Stomach (tissue), 9 donors: ENCODE measurements around the gene YJU2. TPM values are rescaled to one million over a fixed set of nuclear protein-coding genes. Genes with fewer than 3 reads are reported as not detected.

Experiments used
- DNase-seq, 2 donors: peaks; one replicate each; pipeline versions ENCODE4 v3.0.0 to v3.0.0-alpha.2; 2013 to 2019
- H3K27ac ChIP-seq, 5 donors: fragments of 200-600 bp in 4 of 5; sonication (generic) in 4 of 5; one replicate each; pipeline ENCODE4 v1.5.1; 2013 to 2019; ENCODE audit warnings: mild to moderate bottlenecking in 1 of 5, moderate library complexity in 1 of 5
- H3K27me3 ChIP-seq, 3 donors: fragments of 200-600 bp; sonication (generic); one replicate each; pipeline ENCODE4 v1.5.1; 2017 to 2019; ENCODE audit warnings: mixed run types in 1 of 3
- H3K36me3 ChIP-seq, 4 donors: fragments of 200-600 bp; sonication (generic); 1 replicate in 3 of 4; 2 replicates in 1 of 4; pipeline ENCODE4 v1.5.1; 2016 to 2019
- H3K4me1 ChIP-seq, 4 donors: fragments of 200-600 bp; sonication (generic); one replicate each; pipeline ENCODE4 v1.5.1; 2016 to 2019
- H3K4me3 ChIP-seq, 4 donors: fragments of 200-600 bp; sonication (generic) in 3 of 4; one replicate each; pipeline ENCODE4 v1.5.1; 2016 to 2019; ENCODE audit warnings: mild to moderate bottlenecking in 1 of 4
- H3K9me3 ChIP-seq, 4 donors: fragments of 200-600 bp; sonication (generic); one replicate each; pipeline ENCODE4 v1.5.1; 2016 to 2019
- EP300 ChIP-seq: sonication (generic); formaldehyde crosslinking; IDR thresholded peaks from one replicate; pipeline ENCODE4 v1.6.1; 2017; ENCODE audit warnings: antibody characterized with exemption
- POLR2A ChIP-seq, 4 donors: fragments of 450-650 bp; IDR thresholded peaks; one replicate each; pipeline ENCODE4 v1.6.1; 2016; ENCODE audit warnings: antibody characterized with exemption in 4 of 4, control low read depth in 2 of 4, mild to moderate bottlenecking in 1 of 4, moderate library complexity in 1 of 4
- POLR2AphosphoS5 ChIP-seq, 3 donors: sonication (generic); formaldehyde crosslinking; IDR thresholded peaks; one replicate each; pipeline ENCODE4 v1.6.1; 2016; ENCODE audit warnings: antibody characterized with exemption in 3 of 3
- WGBS, 5 donors: extraction: QIAGEN DNeasy Blood & Tissue Kit in 3 of 5; methylation state at CpG; one replicate each; pipeline versions ENCODE4 v1.1.5 to v1.1.7; 2013 to 2018; 5-methylcytosine and 5-hydroxymethylcytosine counted together
- intact Hi-C: fragments of 100-400 bp; cut with DNase I; formaldehyde crosslinking; loops from one replicate; pipeline ENCODE4 v1.15.1; 2023; ENCODE audit warnings: low total_unique reads
- polyA plus RNA-seq, 3 donors: library from polyadenylated mRNA; stranded (reverse); fragments of 200-250 nt; gene quantifications; one replicate each; pipeline ENCODE4 v1.2.3, GENCODE V29; 2013
- total RNA-seq, 5 donors: library from RNA; depleted of rRNA; stranded (reverse); fragments of >200 nt; gene quantifications; one replicate each; pipeline versions ENCODE4 v1.1.0 to v1.2.3, GENCODE V29; 2014 to 2016
- TF ChIP-seq, protein P1 (sequence below), 7 experiments: fragments of 450-650 bp in 4 of 7; fragments of 200-600 bp in 3 of 7; sonication (generic) in 3 of 7; IDR thresholded peaks; one replicate each; pipeline ENCODE4 v1.5.1; 2016 to 2019; ENCODE audit warnings: antibody characterized with exemption in 7 of 7, control low read depth in 2 of 7, mild to moderate bottlenecking in 1 of 7
- donor health status: healthy with polysubstance abuse.
- donor health status: Bipolar disorder and iron deficiency.
- donor health status: healthy.

The YJU2 gene
- total and polyA plus RNA-seq, 8 donors, result 3.5 to 48.4 (median 23.9) TPM

DNA sequence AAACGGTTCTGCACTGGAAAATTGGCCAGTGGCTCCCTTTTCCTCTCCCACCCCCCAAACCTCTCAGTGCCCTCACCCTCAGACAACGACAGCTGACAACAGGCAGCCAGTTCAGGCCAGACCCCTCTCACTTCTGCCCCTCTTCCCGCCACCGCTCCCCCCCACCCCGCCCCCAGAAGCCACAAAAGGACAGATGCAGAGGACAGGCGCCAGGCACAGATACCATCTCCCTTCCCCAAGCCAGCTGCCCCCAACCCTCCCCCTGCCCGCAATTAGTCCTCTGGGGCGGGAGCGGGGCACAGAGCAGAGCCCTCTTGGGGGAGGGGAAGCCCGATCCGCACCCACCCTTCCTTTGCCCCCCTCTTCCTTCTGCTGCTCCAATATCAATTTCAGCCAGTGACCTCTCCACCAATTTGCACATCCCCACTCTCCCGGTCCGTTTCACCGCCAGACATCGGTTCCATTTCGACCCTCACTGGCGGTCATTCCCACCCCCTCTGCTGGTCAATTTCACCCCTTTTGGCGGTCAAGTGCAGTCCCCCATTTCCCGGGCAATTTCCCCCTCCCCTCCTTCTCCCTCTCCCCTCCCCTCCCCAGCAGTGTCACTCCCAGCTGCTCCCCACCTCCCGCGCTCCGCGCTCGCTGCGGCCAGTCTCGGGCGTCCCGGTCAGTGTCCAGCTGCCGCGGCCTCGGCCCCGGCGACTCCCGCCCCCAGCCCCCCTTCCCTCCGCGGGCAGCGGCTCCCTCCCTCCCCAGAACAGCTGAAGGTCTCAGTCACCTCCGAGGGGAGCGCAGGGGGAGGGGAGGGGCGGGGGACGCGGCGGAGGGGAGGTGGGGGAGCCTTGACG is 31.8 kb downstream of the YJU2 start, which contains the start of gene SHD:
Gene SHD, plus strand, starts transcription at position 848 of the 848 bp plus-strand sequence. CDS start 798 bp downstream, outside the sequence.
- 2 to 4% (median 3%) methylated on average over 32 to 43 of the region's 44 CpGs for WGBS, 5 donors
- intact Hi-C loops, result no loop called here
- TF ChIP-seq, protein P1, sequence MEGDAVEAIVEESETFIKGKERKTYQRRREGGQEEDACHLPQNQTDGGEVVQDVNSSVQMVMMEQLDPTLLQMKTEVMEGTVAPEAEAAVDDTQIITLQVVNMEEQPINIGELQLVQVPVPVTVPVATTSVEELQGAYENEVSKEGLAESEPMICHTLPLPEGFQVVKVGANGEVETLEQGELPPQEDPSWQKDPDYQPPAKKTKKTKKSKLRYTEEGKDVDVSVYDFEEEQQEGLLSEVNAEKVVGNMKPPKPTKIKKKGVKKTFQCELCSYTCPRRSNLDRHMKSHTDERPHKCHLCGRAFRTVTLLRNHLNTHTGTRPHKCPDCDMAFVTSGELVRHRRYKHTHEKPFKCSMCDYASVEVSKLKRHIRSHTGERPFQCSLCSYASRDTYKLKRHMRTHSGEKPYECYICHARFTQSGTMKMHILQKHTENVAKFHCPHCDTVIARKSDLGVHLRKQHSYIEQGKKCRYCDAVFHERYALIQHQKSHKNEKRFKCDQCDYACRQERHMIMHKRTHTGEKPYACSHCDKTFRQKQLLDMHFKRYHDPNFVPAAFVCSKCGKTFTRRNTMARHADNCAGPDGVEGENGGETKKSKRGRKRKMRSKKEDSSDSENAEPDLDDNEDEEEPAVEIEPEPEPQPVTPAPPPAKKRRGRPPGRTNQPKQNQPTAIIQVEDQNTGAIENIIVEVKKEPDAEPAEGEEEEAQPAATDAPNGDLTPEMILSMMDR (IDR thresholded peaks at IDR 0.05), result no peak
- TF ChIP-seq POLR2A (IDR thresholded peaks at IDR 0.05), result no peak
- TF ChIP-seq EP300, result no peak
- no peak for TF ChIP-seq POLR2AphosphoS5 (IDR thresholded peaks at IDR 0.05)
- DNase-seq, result peak in 1 of 2 donors; percentile 56
- Histone ChIP-seq H3K27ac (no peak within 1 kb of the TSS), H3K36me3 (no peaks in the 10 kb centered on the region), H3K4me1 (peaks cover 11 to 27% (median 16%) of the 10 kb centered on the region in 4 donors), H3K9me3 (no peaks in the 10 kb centered on the region), H3K27me3 (peaks cover 15 to 67% (median 37%) of the 10 kb centered on the region in 3 donors), H3K4me3 (peak within 1 kb of the TSS; percentile 15 to 49 (median 30))

DNA sequence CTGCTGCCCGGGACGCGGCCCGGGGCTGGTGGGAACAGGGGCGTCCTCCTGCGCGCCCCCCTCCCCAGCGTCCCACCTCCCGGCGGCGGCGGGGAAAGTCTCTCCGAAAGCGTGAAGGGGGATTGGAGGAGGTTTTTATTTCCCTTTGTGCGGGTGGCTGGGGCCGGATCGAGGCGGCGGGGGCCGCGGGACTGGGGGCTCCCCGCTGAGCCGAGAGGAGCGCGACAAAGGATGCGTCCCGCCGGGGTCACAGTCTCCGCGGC is 32.3 kb downstream of the YJU2 start:
- H3K4me1 ChIP-seq, result peaks cover 11 to 27% (median 16%) of the 10 kb centered on the region in 4 donors
- H3K27ac ChIP-seq, result no peak overlapping the region
- no peak for DNase-seq
- no peak for TF ChIP-seq POLR2A (IDR thresholded peaks at IDR 0.05)
- TF ChIP-seq, protein P1 (IDR thresholded peaks at IDR 0.05), result no peak
- no peak for TF ChIP-seq EP300
- TF ChIP-seq POLR2AphosphoS5 (IDR thresholded peaks at IDR 0.05), result no peak
- no peaks in the 10 kb centered on the region for H3K36me3 ChIP-seq
- H3K9me3 ChIP-seq, result no peaks in the 10 kb centered on the region
- H3K27me3 ChIP-seq, result peaks cover 15 to 72% (median 37%) of the 10 kb centered on the region in 3 donors
- intact Hi-C loops, result no loop called here
- 0 to 2% (median 0%) methylated on average over 9 to 30 of the region's 30 CpGs for WGBS, 5 donors
- peak overlapping the region; percentile 15 to 49 (median 30) for H3K4me3 ChIP-seq

DNA sequence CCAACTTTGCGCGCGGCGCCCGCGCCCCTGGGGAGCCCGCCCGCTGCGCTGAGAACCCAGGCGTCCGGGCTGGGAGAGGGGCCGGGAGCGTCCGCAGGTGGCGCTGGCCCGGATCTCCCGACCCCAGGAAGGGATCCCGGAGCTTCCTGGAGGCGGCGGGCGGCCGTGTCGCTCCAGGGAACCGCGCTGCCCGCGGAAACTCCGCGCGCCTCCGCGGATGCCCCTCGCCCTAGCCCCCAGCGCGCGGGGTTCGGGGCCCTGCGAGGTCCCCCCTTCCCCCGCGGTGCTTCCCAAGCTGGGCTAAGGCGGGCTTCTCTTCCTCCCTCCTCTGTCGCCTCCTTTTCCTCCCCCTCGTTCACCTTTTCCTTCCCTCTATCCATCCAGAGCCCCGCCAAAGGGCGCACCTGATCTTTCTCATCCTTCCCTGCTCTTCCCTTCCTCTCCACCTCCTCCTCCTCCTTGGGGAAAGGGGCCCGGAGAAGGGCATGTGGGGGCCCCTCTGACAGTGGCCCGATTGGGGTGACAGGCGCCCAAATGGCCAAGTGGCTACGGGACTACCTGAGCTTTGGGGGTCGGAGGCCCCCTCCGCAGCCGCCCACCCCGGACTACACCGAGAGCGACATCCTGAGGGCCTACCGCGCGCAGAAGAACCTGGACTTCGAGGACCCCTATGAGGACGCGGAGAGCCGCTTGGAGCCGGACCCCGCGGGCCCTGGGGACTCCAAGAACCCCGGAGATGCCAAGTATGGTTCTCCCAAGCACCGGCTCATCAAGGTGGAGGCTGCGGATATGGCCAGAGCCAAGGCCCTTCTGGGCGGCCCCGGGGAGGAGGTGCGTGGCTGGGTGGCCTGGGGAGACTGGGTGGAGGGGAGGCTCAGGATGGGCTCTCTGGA is 32.9 kb downstream of the YJU2 start:
- Histone ChIP-seq H3K27ac (no peak overlapping the region), H3K36me3 (no peaks in the 10 kb centered on the region), H3K4me3 (peak overlapping the region; percentile 15 to 49 (median 30)), H3K9me3 (no peaks in the 10 kb centered on the region), H3K27me3 (peaks cover 15 to 78% (median 41%) of the 10 kb centered on the region in 3 donors), H3K4me1 (peaks cover 11 to 31% (median 16%) of the 10 kb centered on the region in 4 donors)
- no peak for DNase-seq
- WGBS, 5 donors, result 4 to 6% (median 5%) methylated on average over 30 to 71 of the region's 71 CpGs
- TF ChIP-seq POLR2A (IDR thresholded peaks at IDR 0.05) (no peak), EP300 (no peak), POLR2AphosphoS5 (IDR thresholded peaks at IDR 0.05) (no peak)
- TF ChIP-seq, protein P1 (IDR thresholded peaks at IDR 0.05), result no peak
- intact Hi-C loops, result no loop called here
